GM18499 (cell line): Measurements from ENCODE around the gene MMD.
"Not testable (repeated sequence)": the region's sequence is repeated elsewhere in the genome, so short reads cannot be mapped to it uniquely, and the experiment has no call there.

ENCODE experiments used
- ATAC-seq: cut with Tn5 transposase; IDR thresholded peaks from one replicate; pipeline ENCODE4 v1.9.1; 2021; ENCODE audit warnings: moderate number of reproducible peaks; ENCODE audit not compliant: insufficient read depth, unreplicated experiment

The MMD gene

DNA sequence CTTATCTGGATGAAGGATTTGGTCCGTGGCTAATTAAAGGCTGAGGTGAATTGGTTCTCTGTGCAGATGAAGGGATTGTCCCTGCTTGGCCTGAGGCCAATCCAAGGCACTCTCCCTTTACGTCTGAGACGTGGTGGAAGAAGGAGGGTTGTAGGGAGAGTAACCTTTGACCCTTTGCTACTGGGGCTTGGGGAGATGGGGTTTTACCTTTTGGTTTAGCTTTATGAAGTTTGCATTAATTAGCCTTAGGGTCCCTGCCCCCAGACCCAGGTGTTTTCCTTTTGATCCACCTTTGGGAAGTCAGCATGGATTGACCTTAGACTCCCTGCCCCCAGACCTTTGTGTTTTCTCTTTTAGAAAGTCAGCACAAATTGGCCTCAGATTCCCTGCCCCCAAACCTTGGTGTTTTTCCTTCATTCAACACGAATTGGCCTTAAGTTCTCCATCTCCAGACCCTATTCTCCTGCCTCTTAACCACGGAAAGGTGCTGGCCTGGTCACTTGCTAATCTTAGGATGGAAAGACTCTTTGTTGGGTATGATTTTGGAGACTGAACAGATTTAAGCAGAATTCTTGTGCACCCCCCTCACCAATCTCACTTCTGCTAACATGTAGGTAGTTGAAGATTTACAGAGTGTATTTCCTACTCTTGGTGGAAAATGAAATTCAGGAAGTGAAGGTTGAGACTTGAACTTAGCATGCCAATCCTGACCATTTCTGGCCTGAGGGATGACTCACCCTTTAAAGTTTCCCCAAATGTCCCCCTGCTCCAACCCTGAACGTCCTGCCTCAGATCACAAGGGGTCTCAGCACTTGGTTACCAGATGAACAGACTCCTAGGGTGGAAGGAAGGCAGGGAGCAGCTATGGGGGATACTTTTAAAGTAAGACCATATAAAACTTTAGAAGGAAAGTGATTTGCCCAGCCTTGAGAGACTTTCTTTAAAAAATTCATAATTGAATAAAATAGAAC, 23.1 kb upstream of the MMD start:
- ATAC-seq, result peak; percentile 44

DNA sequence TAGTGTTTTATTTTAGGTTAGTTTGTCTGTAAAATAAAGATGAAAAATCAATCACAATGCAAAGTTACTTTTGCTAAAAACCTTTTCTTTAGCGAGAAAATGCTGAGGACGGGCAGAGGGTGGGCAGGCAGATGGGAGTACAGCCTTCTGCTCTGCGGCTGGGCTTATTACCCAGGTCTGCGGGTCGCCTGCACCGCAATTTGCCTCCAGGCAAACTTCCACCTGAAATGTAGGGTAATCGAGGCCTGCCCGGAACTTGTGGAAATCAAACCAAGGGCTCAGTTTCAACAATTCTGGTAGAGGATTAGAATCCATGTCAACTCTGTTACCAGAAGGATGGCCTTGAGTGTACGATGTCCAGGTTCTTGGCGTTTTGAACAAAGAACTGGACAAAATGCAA, 22.3 kb upstream of the MMD start:
- ATAC-seq, result no peak

DNA sequence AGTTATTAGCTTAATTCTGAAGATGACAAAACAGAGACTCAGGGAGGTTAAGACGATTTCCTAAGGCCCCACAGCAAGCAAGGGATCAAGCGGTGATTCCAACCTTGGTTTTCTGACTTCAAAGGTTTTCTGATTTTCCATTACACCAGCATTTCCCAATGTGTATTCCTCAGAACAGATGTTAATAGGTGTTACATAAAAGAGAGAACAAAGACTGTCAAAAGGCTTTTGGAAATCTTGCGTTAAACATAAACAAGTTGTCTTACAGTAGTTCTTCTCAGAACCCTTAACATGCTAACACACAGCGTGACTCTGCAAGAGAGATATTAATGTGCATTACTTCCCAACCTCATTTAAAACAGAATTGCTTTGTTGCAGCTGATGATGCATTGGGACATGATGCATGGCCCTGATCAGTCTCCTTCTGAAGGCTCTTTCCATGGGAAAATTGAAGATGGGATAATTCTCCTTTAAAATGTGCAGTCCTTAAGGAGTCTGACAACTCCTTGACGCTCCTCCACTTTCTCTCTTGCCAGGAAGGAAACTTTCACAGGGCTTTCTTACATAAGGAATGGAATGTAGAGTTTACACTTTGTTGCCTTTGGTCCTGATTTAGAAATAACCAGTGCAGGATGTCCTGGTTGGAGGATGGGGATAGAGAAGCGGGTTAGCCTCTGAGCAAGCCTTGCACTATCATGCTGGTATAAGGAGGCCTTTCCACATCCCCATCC, 21.5 kb upstream of the MMD start:
- ATAC-seq, result no peak

DNA sequence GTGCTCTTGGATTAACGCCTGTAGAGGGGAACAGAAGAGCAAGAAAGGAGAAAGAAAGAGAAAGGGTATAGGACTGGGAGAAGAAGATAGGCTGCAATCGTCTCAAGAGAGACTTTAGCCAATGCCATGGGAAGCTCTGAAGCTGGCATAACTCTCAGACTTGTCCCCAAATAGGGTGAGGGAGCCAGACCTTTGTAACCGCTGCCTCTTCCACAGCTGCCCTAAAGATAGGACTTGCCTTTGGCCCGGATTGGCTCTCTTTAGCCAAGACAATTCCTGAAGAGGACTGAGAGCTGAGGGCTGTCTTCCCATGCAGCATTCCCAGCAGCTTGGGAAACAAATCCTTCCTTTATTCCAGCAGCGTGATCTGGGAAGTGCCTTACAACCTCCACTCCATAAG, 20.8 kb upstream of the MMD start:
- no peak for ATAC-seq

DNA sequence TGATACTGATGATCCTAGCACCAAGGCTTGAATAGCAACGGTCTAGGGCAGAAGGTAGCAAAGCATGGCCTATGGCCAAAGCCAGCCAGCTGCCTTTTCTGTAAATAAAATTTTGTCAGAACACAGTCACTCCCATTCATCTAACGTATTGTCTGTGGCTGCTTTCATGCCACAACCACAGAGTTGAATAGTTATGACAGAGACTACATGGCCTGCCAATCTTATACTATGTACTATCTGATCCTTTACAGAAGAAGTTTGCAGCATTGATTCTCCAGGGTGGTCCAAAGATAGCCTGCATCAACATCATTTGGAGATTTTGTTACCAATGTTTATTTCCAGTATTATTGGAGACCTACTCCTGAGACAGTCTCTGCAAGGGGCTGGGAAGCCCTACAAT, 19.9 kb upstream of the MMD start:
- no peak for ATAC-seq

DNA sequence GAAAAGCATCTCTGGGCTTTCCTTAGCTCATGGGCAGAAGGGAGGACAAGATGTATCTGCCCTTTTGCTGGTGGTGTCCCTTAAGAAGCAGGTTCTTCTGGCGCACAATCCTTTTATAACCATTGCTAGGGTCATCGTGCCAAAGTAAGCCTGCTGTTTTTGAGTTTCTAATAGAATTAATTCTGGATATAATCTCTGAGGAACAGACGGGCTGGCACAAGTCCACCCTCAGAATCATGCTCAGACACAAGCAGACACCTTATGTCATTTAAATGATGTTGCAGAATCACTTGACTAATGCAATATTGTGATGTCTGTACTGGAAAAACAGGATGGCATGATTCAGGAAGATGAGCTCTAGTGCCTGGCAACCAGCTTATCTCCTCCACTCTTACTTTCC, 18.8 kb upstream of the MMD start:
- ATAC-seq, result no peak

DNA sequence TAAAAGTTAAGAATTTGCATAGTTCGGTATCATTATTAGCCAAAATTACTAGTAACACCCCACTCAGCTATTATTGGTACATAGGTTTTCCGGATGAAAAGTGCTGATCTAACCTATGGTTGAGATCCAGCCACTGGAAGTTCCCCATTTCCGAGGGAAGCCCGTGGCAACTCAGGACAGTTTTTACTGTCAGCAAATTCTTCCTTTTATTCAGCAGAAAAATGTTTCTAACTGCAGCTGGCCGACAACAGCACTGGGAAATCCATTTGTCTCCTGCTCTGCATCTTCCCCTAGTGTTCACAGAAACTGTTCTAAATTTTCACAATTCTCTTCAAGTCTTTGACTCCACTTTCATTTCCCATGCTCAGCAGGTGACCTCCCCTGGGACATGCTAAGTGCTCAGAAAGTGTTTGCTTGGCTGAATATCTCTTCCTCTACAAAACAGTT, 15.5 kb upstream of the MMD start:
- peak; percentile 60 for ATAC-seq

DNA sequence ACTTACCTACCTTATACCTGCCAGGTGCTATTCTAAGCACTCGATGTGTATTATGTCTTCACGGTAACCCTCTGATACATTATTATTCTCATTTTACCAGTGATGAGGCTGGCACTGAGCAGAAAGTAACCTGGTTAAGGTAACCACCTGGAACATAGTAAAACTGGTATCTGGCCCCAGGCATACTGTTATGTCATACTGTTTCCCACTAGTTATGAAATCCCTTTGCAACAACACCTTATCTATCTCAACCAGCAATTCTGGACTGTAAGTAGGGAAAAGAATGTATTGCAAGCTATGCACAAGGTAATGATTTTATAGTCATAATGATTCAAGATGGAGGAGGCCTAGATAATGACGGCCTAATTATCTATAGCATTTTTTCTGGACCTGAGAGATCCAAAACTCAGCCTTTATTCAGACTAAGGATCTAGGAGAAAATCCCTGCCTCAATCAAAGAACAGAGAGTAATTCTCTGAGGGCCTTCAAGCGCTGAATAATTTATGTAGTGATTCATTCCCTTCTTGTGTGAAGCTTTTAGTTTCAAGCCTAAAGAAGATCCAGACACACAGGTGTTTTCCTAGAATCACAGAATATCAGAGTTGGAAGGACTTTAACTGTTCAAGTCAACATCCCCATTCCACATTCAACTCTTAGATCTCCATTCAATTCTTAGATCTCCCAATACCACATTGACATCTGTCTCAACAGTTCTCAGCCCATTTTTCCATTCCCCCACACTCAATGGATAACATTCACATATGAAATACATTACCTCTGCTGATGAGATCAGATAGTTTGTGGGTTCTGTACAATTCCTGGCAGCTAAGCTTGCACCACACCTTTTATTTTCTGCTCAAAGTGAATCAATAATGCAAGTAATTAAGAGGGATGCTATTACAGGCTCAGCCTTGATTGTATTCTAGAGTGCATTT, 14.9 kb upstream of the MMD start:
- no peak for ATAC-seq

DNA sequence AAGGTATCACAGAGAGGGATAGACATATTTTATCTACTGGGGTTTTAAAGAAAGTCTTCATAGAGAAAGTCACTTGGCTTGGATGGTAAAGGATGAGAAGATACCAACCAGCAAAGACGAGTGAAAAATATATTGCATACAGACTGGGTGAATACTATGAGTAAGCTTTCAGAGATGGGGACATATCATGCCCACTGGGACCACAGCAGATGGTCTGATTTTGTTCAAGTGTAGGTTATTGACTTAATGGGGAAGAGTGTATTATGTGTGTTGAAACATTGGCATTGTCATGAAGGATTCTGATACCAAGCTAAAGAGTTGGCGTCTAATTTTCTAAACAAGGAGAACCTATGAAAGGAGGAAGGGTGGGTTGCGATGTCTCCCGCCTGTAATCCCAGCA, 13.8 kb upstream of the MMD start:
- no peak for ATAC-seq

DNA sequence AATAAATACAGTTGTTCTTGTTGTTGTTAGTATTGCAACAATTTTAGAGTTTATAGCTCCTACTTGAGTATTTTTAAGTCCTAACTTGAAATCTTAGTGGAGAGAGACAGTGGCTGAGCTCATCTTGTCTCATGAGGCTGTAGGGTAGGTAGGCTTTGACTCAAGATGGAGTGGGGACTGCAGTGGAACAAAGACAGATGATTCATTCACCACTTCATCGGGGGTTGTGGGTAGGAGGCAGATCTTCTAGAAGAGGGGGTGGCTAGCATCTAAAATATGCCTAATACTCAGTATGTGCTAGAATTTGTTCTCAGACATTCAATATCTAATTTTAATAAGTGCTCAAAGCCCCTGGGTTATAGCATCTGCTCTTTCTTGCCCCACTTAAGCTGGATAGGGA, 13.1 kb upstream of the MMD start:
- no peak for ATAC-seq

DNA sequence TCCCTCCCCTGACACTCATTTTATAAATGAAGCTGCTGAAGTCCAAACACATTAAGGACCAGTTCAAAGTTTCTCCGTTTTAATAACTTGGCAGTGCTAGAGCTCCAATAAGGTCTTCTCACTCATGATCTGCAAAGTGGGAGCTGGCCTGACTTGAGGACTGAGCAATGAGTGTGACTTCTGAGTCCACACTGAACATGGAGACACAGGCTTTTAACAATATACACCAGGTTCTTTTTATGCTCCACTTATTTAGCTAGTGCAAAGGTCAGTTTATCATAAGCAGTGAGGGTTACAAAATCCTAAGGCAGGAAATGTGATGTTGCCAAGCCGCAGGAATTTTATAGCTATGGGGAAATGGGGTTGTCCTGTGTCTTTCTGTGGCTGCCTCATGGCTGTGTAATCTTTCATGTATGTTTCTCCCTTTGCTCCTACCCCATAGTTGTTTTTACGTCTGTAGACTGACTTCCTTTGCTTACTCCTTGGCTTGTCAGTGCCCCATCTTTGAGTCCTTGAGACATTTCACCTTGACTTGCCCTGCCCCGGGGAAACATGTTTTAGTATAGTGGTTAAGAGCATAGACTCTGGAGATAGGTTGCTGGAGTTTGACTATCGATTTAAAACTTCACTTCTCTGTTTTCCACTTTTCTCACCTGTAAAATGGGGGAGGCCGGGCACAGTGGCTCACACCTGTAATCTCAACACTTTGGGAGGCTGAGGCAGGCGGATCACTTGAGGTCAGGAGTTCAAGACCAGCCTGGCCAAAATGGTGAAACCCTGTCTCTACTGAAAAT, 12.2 kb upstream of the MMD start:
- no peak for ATAC-seq

DNA sequence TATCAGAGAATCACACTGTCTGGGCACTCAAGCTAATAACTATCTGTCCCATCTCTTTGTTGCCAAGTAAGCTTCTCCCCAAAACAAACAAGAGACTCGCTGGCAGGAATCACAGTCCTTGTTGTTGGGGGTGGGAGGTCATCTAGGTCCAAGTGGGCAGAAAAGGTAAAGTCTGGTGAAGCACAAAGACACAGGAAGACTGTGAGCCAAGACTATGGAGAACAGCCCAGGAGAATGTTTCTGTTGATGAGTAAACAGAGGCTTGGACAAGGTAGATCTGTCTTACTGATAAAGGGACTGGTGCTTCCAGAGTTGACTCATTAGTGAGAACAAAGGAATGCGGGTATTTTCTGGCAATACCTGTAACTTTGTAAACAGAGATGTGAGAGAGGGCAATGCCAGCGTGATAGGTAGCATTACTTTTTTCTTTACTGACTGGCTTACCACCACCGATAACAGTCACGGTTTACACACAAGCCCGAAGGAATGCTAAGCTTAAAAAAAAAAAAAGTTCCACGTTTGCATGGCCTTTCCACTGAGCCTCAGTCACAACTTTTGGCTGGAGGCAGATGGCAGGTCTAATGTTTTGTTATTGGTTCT, 11.5 kb upstream of the MMD start:
- no peak for ATAC-seq

DNA sequence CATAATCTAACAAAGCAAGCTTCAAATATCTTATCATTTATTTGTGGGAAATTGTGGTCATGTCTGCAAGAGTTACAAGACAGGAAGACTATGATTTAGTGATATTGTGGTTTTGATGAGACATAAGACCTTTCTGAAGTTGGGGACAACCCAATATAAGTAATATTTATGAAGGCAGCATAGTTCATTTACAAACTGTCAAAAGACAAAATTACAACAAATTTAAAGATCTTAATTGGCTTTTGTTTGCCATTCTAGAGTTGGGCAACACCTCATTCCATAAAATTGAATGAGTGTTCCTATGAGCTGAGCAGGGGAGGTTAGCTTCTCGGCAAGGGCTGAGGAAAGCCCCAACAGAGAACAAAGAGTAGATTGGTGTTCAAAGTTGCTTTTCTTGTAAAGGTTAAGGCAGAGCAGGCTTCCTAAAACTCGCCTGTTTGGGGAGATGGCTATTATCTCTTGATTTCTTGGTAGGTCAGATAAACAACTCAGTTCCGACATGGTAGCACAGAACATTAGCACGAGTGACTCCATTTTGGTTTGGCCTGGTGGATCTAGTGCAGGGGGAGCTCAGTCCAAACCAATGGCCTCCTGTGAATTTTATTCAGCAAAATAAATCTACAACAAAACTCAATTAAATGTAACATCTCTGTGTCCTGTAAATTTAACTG, 10.9 kb upstream of the MMD start:
- no peak for ATAC-seq

DNA sequence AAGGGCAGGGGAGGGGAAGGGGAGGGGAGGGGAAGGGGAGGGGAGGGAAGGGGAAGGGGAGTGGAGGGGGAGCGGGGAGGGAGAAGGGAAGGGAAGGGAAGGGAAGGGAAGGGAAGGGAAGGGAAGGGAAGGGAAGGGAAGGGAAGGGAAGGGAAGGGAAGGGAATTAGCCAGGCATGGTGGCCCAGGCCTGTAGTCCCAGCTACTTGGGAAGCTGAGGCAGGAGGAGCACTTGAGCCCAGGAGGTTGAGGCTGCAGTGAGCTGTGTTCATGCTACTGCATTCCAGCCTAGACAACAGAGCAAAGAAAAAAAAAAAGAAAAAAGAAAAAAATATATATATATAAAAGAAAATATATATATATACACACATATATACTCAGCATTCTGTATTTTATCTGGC, 10.3 kb upstream of the MMD start:
- ATAC-seq, result not testable (repeated sequence)

DNA sequence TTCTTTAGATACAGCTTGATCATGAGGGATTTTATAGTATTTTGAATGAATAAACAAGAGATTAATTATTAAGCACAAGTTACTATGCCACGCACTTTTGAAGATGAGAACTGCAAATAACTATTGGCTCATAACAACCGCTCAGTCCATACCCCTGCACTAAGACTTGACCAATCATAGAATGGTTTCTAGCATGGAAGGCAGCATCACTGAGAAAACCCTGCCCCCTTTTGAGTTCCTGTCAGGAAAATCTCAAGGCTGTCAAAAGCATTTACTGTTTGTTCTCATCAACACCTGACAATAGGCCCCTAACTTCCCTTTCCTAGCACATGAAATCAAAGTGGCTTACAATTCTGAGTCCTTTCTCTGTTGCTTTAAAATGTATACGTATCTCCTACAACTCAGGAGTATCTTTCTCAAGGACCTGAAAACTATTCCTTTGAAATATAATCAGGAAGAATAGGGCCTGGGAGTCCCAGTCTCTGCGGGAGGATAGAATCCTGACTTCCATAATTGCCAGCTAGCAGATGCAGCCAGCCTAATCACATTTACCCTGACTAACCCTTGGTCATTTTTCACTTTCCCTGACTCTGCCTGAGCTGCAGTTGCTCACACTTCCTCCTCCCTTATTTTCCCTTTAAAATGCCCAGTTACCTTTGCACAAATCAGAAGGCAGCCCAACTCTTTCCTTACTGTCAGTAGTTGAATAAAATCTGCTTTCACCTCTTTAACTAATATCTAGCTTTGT, 9.1 kb upstream of the MMD start:
- no peak for ATAC-seq

DNA sequence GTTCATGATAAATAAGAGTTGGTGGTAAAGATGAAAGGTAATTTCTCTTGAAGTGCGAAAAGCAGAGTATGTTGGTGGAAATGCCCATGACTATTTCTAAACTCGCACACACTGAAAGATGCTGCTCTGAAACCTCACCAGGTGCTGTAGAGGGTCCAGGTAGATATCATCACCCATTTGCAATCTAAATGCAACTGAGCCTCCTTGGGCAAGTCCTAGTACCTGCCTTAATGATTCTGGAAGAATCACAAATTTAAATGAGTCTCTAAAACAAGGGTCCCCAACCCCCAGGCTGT, 5.9 kb upstream of the MMD start:
- ATAC-seq, result no peak

DNA sequence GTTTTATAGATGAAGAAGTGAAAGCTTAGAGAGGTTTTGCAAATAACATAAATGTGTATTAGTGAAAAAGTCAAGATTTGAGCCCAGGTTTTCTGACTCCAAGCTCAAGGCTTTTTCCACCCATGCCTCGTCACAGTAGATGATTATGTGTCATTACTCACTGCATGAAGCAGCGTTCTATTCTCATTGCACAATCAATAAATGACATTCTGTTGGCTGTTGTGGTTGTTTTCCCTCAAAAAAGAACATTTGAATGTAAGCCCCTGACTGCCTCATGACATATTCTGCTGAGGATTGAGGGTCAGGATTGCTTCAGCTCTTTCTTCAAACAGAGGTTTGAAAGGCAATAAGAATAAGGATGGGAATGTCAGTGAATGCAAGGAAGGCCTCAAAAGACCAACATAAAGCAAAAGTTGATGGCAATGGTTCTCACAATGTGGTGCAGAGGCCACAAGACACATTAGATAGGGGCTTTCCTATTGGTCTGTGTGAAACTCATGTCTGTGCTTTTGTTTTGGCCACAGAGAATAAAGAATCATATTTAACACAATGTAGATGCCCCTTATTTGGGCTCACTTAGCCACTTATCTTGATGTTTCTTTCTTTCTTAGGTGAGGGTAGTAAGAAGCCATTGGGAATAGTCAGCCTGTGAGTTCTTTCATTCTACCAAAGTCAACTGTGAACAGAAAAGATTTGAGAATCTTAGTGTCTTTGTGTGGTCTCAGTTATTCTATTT, 5.4 kb upstream of the MMD start:
- no peak for ATAC-seq
